Small intestine (tissue), 16 donors: ENCODE results near the gene DST. TPM values are rescaled to one million over a fixed set of nuclear protein-coding genes. Genes with fewer than 3 reads are reported as not detected.
A peak's percentile ranks its signal among the peaks of the same experiment; 100 is the strongest.

Source experiments
- DNase-seq, 2 donors: peaks; one replicate each; pipeline versions ENCODE4 v3.0.0 to v3.0.0-alpha.2; 2013
- FAIRE-seq: peaks from 2 replicates; lab custom pipeline; 2012; peaks lifted over from hg19 to GRCh38; lab: Jason Lieb, UNC
- H3K27ac ChIP-seq, 3 donors: one replicate each; pipeline ENCODE4 v1.5.1; 2013; ENCODE audit warnings: low read length in 2 of 3, mild to moderate bottlenecking in 2 of 3, control low read depth in 1 of 3, inconsistent platforms in 1 of 3, low read depth in 1 of 3, moderate library complexity in 1 of 3
- H3K27me3 ChIP-seq, 3 donors: one replicate each; pipeline ENCODE4 v1.6.1; 2013; ENCODE audit warnings: low read length in 3 of 3, inconsistent platforms in 1 of 3; ENCODE audit not compliant: control insufficient read depth in 3 of 3, insufficient read depth in 3 of 3
- H3K36me3 ChIP-seq, 3 donors: one replicate each; pipeline ENCODE4 v1.6.1; 2013; ENCODE audit warnings: low read length in 3 of 3, inconsistent platforms in 1 of 3, low read depth in 1 of 3, mild to moderate bottlenecking in 1 of 3, moderate library complexity in 1 of 3; ENCODE audit not compliant: control insufficient read depth in 3 of 3, insufficient read depth in 2 of 3
- H3K4me1 ChIP-seq, 3 donors: one replicate each; pipeline ENCODE4 v1.6.1; 2013; ENCODE audit warnings: low read length in 2 of 3, inconsistent platforms in 1 of 3, low read depth in 1 of 3, mild to moderate bottlenecking in 1 of 3, moderate library complexity in 1 of 3; ENCODE audit not compliant: control insufficient read depth in 3 of 3, insufficient read depth in 2 of 3
- H3K4me3 ChIP-seq, 3 donors: one replicate each; pipeline ENCODE4 v1.5.1; 2013; ENCODE audit warnings: low read length in 3 of 3, control low read depth in 1 of 3, inconsistent platforms in 1 of 3, low read depth in 1 of 3, mild to moderate bottlenecking in 1 of 3, moderate library complexity in 1 of 3
- H3K9me3 ChIP-seq, 2 donors: one replicate each; pipeline ENCODE4 v1.6.1; 2013; ENCODE audit warnings: low read depth in 1 of 2, low read length in 1 of 2; ENCODE audit not compliant: control insufficient read depth in 2 of 2, insufficient read depth in 1 of 2
- WGBS, 3 donors: extraction: QIAGEN DNeasy Blood & Tissue Kit; methylation state at CpG; one replicate each; pipeline ENCODE4 v1.1.7; 2013; 5-methylcytosine and 5-hydroxymethylcytosine counted together
- long read RNA-seq, 10 donors: transcript quantifications; one replicate each; lab custom pipeline, GENCODE V29; 2026
- polyA plus RNA-seq, 4 donors: library from polyadenylated mRNA; stranded (reverse) in 3 of 4; unstranded in 1 of 4; fragments of 200-250 nt in 3 of 4; fragments of 120-200 nt in 1 of 4; gene quantifications; one replicate each; pipeline versions ENCODE4 v1.2.1 to v1.2.3, GENCODE V29; 2013
- donor health status: healthy with polysubstance abuse.
- donor health status: control.
- donor health status: control.
- donor health status: Bipolar disorder and iron deficiency.
- donor health status: healthy.

DST gene
- polyA plus RNA-seq = 100 to 1,000 TPM in 1 of 4 donors, 10 to 100 TPM in 3; 40.5 to 192 (median 78.2) TPM
- long read RNA-seq, donor 1, transcript DST-218 (2 exons, 2,967 nt) = major isoform, 6 of 36 reads
- long read RNA-seq, donor 1, partial matches to known transcripts = 21 of 36 reads
- long read RNA-seq, donor 1, other reads (novel, unspliced or antisense) = 0 of 36 reads
- long read RNA-seq, donor 2, partial matches to known transcripts = 0 of 2 reads
- long read RNA-seq, donor 2, other reads (novel, unspliced or antisense) = 0 of 2 reads
- long read RNA-seq, donor 3, transcript DST-218 (2 exons, 2,967 nt) = major isoform, 7 of 20 reads
- long read RNA-seq, donor 3, partial matches to known transcripts = 8 of 20 reads
- long read RNA-seq, donor 3, other reads (novel, unspliced or antisense) = 0 of 20 reads
- long read RNA-seq, donor 4, partial matches to known transcripts = 0 of 1 reads
- long read RNA-seq, donor 4, other reads (novel, unspliced or antisense) = 0 of 1 reads
- long read RNA-seq, donor 5, partial matches to known transcripts = 0 of 2 reads
- long read RNA-seq, donor 5, other reads (novel, unspliced or antisense) = 0 of 2 reads
- long read RNA-seq, donor 6, transcript DST-218 (2 exons, 2,967 nt) = major isoform, 7 of 17 reads
- long read RNA-seq, donor 6, partial matches to known transcripts = 6 of 17 reads
- long read RNA-seq, donor 6, other reads (novel, unspliced or antisense) = 0 of 17 reads
- long read RNA-seq, donor 7, transcript DST-218 (2 exons, 2,967 nt) = major isoform, 5 of 11 reads
- long read RNA-seq, donor 7, partial matches to known transcripts = 0 of 11 reads
- long read RNA-seq, donor 7, other reads (novel, unspliced or antisense) = 0 of 11 reads
- long read RNA-seq, donor 8, partial matches to known transcripts = 0 of 2 reads
- long read RNA-seq, donor 8, other reads (novel, unspliced or antisense) = 0 of 2 reads
- long read RNA-seq, donor 9, partial matches to known transcripts = 0 of 4 reads
- long read RNA-seq, donor 9, other reads (novel, unspliced or antisense) = 0 of 4 reads
- long read RNA-seq, donor 10, transcript DST-218 (2 exons, 2,967 nt) = major isoform, 8 of 43 reads
- long read RNA-seq, donor 10, transcript DST-211 (4 exons, 2,016 nt) = major isoform, 8 of 43 reads
- long read RNA-seq, donor 10, partial matches to known transcripts = 23 of 43 reads
- long read RNA-seq, donor 10, other reads (novel, unspliced or antisense) = 0 of 43 reads

- no peaks in the 10 kb centered on the region for H3K4me1 ChIP-seq
- DNase-seq (no peak), FAIRE-seq (no peak)
- no peak within 1 kb of the TSS for H3K4me3 ChIP-seq
- 82 to 86% (median 83%) methylated on average over 7 of the region's 7 CpGs for WGBS, 3 donors
- no peaks in the 10 kb centered on the region for H3K9me3 ChIP-seq
- H3K27me3 ChIP-seq = no peaks in the 10 kb centered on the region
- H3K36me3 ChIP-seq = peaks cover 2 to 12% (median 7%) of the 10 kb centered on the region in 3 donors
- H3K27ac ChIP-seq = no peak within 1 kb of the TSS
These were observed at the start of gene DST for GRCh38 chr6:56642366-56643261. Gene DST (minus strand): TSS chr6:56642889.

DNA sequence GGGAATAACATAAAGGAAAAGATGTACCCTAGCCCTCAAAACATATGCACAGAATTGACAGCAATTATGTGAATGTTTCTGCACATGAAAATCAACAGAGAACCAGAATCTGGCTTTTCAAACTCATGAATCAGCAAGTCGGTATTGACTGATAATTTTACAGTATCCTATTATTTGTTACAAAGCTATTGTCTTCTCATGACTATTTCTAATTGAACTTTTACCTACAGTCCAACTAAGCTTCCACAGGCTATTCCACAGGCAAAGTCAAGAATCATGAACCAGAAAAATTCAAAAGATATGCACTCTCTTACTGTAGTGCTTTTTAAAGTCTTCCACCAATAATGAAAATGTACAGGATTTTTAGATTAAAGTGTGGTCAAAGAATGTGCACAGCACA, 49.1 kb upstream of the DST start:
- Histone ChIP-seq H3K27ac (peak overlapping the region in 2 of 3 donors; percentile 82 to 89), H3K9me3 (no peaks in the 10 kb centered on the region), H3K27me3 (no peaks in the 10 kb centered on the region), H3K4me1 (peaks cover 0 to 15% (median 4%) of the 10 kb centered on the region in 3 donors), H3K36me3 (no peaks in the 10 kb centered on the region), H3K4me3 (peak overlapping the region in 2 of 3 donors; percentile 49 to 54)
- FAIRE-seq (no peak), DNase-seq (peak; percentile 42 to 55)
- WGBS, 3 donors = 7 to 45% (median 15%) methylated on average over 1 of the region's 1 CpG

DNA sequence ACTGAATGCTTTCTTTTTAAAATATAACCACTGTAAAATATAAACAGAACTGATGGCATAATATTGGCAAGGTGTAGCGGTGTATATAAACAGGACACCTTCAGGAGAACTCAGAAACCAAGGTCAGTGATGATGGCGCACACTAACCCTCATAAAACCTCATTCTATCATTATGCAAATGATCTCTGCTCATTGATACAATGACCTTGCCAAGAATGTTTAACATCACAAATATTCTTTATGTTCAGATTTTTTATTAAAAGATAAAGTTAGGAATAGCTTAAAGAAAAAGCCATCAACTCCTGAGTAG, 48.6 kb upstream of the DST start:
- H3K4me1 ChIP-seq = peaks cover 0 to 16% (median 4%) of the 10 kb centered on the region in 3 donors
- FAIRE-seq (no peak), DNase-seq (peak in 1 of 2 donors; percentile 68)
- H3K27me3 ChIP-seq = no peaks in the 10 kb centered on the region
- no peaks in the 10 kb centered on the region for H3K9me3 ChIP-seq
- peak overlapping the region in 2 of 3 donors; percentile 52 to 54 for H3K4me3 ChIP-seq
- H3K36me3 ChIP-seq = no peaks in the 10 kb centered on the region
- WGBS, 3 donors = 19 to 51% (median 29%) methylated on average over 2 of the region's 2 CpGs
- H3K27ac ChIP-seq = peak overlapping the region in 1 of 3 donors; percentile 89

DNA sequence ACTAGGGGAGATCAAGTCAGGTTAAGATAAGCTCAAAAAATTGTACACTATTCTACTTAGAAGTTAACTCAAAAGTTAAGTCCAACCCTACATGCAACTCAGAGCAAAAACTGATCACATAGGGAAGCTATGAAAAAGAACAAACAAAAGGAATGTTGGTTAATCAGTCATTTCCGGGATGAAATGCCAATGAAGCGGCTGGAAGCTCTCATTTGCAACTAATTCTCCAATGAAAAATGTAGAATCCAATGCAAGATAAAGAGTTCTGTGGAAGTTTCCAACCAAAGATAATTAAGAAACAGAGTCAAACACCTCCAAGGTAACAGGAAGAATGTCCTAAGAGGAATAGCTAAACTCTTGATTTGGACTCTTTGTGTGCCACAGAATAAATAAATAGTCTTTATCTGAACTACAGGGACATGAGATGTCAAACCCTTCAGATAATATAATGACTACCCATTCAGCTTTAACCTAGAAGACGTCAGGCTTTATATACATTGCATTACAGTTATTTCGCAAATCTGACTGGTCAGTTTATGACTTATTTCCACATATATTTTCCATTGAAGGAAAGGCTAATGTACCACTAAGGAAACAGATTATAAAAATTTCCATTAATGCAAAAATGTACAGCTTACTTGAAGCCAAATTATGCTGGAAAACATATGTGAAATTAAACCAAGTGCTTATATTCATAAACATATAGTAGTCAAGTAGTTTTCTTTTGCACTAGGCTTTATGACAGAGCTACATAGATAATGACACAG, 48.0 kb upstream of the DST start:
- Histone ChIP-seq H3K27ac (peak overlapping the region; percentile 32 to 89 (median 83)), H3K4me3 (peak overlapping the region in 2 of 3 donors; percentile 52 to 54), H3K9me3 (no peaks in the 10 kb centered on the region), H3K36me3 (no peaks in the 10 kb centered on the region), H3K27me3 (no peaks in the 10 kb centered on the region), H3K4me1 (peaks cover 0 to 18% (median 4%) of the 10 kb centered on the region in 3 donors)
- FAIRE-seq (no peak), DNase-seq (peak; percentile 36 to 75)
- 32 to 42% (median 40%) methylated on average over 4 of the region's 4 CpGs for WGBS, 3 donors

DNA sequence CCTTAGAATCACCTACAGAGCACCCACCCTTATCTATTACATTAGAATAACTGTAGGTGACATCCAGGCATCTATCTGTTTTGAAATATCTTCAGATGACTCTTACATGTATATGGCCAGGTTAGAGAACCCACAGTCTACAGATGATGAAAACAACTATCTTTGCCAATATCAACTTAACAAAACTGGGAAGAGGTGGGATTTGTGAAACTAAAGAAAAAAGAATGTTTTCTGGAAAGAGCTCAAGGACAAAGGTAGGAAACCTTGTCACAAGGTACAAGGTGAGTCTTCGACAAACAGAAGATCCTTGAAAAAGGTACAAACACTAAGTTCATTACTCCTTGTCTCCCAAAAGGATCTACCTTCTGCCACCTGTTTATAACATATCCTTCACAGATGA, 47.0 kb upstream of the DST start:
- FAIRE-seq (no peak), DNase-seq (no peak)
- H3K27ac ChIP-seq = peak overlapping the region in 2 of 3 donors; percentile 65 to 89
- peak overlapping the region in 2 of 3 donors; percentile 52 to 54 for H3K4me3 ChIP-seq
- no peaks in the 10 kb centered on the region for H3K27me3 ChIP-seq
- no peaks in the 10 kb centered on the region for H3K9me3 ChIP-seq
- H3K36me3 ChIP-seq = no peaks in the 10 kb centered on the region
- 76 to 83% (median 76%) methylated on average over 1 of the region's 1 CpG for WGBS, 3 donors
- H3K4me1 ChIP-seq = peaks cover 0 to 18% (median 0%) of the 10 kb centered on the region in 3 donors

DNA sequence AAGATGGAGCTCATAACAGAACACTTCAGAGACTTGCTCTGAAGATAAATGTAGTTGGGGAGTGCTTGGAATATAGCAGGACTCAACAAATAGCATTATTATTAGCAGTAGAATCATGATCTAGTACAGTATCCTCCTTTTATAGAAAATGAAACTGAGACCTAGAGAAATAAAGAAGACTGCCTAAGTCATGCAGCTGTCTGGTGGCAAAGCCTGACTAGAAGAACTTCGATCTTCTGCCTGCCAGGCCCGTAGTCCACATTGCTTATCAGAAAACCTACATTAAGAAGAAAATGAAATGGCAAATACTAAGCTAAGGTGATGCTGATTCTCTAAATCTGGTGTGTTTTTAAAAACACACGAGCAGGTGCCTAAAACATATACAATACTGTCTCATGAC, 46.4 kb upstream of the DST start:
- Histone ChIP-seq H3K4me3 (peak overlapping the region in 2 of 3 donors; percentile 52 to 54), H3K27me3 (no peaks in the 10 kb centered on the region), H3K36me3 (no peaks in the 10 kb centered on the region), H3K9me3 (no peaks in the 10 kb centered on the region), H3K27ac (peak overlapping the region in 2 of 3 donors; percentile 65 to 89), H3K4me1 (peaks cover 0 to 18% (median 0%) of the 10 kb centered on the region in 3 donors)
- no peak for FAIRE-seq
- peak; percentile 46 to 61 for DNase-seq
- WGBS, 3 donors = 17 to 31% (median 22%) methylated on average over 3 of the region's 3 CpGs

DNA sequence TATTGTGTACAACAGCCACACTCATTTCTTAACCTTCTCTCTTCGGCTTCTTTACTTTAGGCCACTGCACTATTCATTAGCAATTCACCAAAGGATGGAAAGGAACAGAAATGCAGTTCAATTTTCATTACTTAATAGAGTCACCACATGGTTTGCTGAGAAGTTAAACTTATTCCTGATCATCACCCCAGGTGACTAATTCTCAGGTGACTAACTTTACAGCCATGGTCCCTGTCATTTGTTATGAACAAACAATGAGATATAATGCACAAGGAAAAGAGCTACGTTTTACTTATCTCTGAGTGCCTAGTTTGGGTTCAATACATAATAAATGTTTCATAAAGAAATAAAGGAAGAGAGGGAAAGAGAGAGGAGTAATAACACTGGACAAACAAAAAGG, 45.8 kb upstream of the DST start:
- H3K27ac ChIP-seq = peak overlapping the region in 2 of 3 donors; percentile 27 to 89
- FAIRE-seq (no peak), DNase-seq (peak; percentile 39 to 85)
- H3K36me3 ChIP-seq = no peaks in the 10 kb centered on the region
- WGBS, 3 donors = 43 to 55% (median 46%) methylated on average over 2 of the region's 2 CpGs
- no peaks in the 10 kb centered on the region for H3K27me3 ChIP-seq
- H3K9me3 ChIP-seq = no peaks in the 10 kb centered on the region
- peak overlapping the region in 2 of 3 donors; percentile 52 to 54 for H3K4me3 ChIP-seq
- H3K4me1 ChIP-seq = peaks cover 0 to 20% (median 1%) of the 10 kb centered on the region in 3 donors
